ENCODE data around the gene CASP4. TPM values are rescaled to one million over a fixed set of nuclear protein-coding genes. Genes with fewer than 3 reads are reported as not detected.

CASP4 gene
- total and polyA plus RNA-seq, 9 of the 15 experiments (the other 6 are each of a cell fraction or from before 2014, with no cell fraction given): 0.15 to 0.42 (median 0.27) TPM; not detected in 1

- TF ChIP-seq ATF6 (CRISPR knock-in tag; IDR thresholded peaks at IDR 0.05) (no peak), ZNF586 (CRISPR knock-in tag; conservative IDR thresholded peaks at IDR 0.05) (no peak), MCM2 (IDR thresholded peaks at IDR 0.05; ENCODE audit: low read depth) (no peak), XRCC5 (IDR thresholded peaks at IDR 0.05; ENCODE audit: low read depth, low read length) (no peak), SAFB2 (IDR thresholded peaks at IDR 0.05; ENCODE audit: borderline replicate concordance, low read depth, low read length, severe bottlenecking) (no peak), CHD2 (IDR thresholded peaks at IDR 0.05; ENCODE audit: low read depth, low read length) (no peak), CSDE1 (IDR thresholded peaks at IDR 0.05) (no peak), HIVEP1 (CRISPR knock-in tag; IDR thresholded peaks at IDR 0.05) (no peak), NBN (IDR thresholded peaks at IDR 0.05; ENCODE audit: low read depth) (no peak), ZNF699 (CRISPR knock-in tag; IDR thresholded peaks at IDR 0.05; ENCODE audit: insufficient replicate concordance) (no peak)
Observed at GRCh38 chr11:104916442-104916841, 51.9 kb downstream of the CASP4 start (continued).

GRCh38 chr11:104912102-104912501 lies 56.3 kb downstream of the CASP4 start:
- Histone ChIP-seq H3K9me1 (ENCODE audit: control insufficient read depth, insufficient read depth, low read length) (no peaks in the 10 kb centered on the region), H3K4me3 (no peak overlapping the region), H3K36me3 (ENCODE audit: control insufficient read depth, insufficient read depth, low read length) (no peaks in the 10 kb centered on the region), H3K9me3 (replicated peaks; ENCODE audit: control insufficient read depth, insufficient read depth, low read depth, low read length) (no peaks in the 10 kb centered on the region), H3K79me2 (ENCODE audit: control insufficient read depth, insufficient read depth, low read length) (no peaks in the 10 kb centered on the region), H3K27ac (ENCODE audit: extremely low read depth, low read depth, low read length) (no peak overlapping the region), H3K4me1 (replicated peaks in 1 of 2; ENCODE audit: control insufficient read depth in 2 of 2, insufficient read depth in 2 of 2, low read length in 2 of 2) (no peaks in the 10 kb centered on the region), H2AFZ (ENCODE audit: low read depth, low read length) (no peak overlapping the region), H3K9ac (ENCODE audit: insufficient read depth in 1 of 2, low read depth in 2 of 2, low read length in 2 of 2) (no peak overlapping the region), H3K4me2 (ENCODE audit: insufficient read depth, low read length) (no peak overlapping the region), H3K27me3 (ENCODE audit: control insufficient read depth in 2 of 2, insufficient read depth in 2 of 2, low read length in 2 of 2) (no peaks in the 10 kb centered on the region), H4K20me1 (replicated peaks; ENCODE audit: control insufficient read depth, insufficient read depth, low read length) (no peaks in the 10 kb centered on the region)
- no TSS peak for BruUV-seq (replicated peaks)
- in situ Hi-C loops (cut with MboI): no loop called here
- WGBS (ENCODE audit: insufficient coverage, low coverage, missing lambda C conversion rate): 0% methylated on average over 3 of the region's 3 CpGs
- POLR2A ChIA-PET: no interaction called here
- intact Hi-C loops (cut with micrococcal nuclease): no loop called here
- FAIRE-seq (no peak), ATAC-seq (no peak), DNase-seq (ENCODE audit: extremely low read depth in 1 of 4, low spot score in 3 of 4) (no peak)
- CTCF ChIA-PET (ENCODE audit: low intra/inter-chr PET ratio): no interaction called here
- TF ChIP-seq FOXM1 (IDR thresholded peaks at IDR 0.05; ENCODE audit: low read depth): no peak
- no peak for TF ChIP-seq FOXM1 (CRISPR knock-in tag; IDR thresholded peaks at IDR 0.05; ENCODE audit: low read depth)
- no peak for TF ChIP-seq ZNF592 (IDR thresholded peaks at IDR 0.05)
- TF ChIP-seq PKNOX1 (IDR thresholded peaks at IDR 0.05): no peak
- TF ChIP-seq ZBTB8A (IDR thresholded peaks at IDR 0.05; ENCODE audit: partially characterized antibody): no peak
- TF ChIP-seq MECOM (CRISPR knock-in tag; IDR thresholded peaks at IDR 0.05): no peak
- no peak for TF ChIP-seq ZSCAN29 (IDR thresholded peaks at IDR 0.05)
- no peak for TF ChIP-seq NEUROD1 (IDR thresholded peaks at IDR 0.05; ENCODE audit: borderline replicate concordance, low read depth, low read length, partially characterized antibody)

All from K562 (cell line).